Ishikawa (cell line): ENCODE results near the gene POLR1A.

Source experiments
- TAF1 ChIP-seq: IDR thresholded peaks from 2 replicates; pipeline ENCODE4 v1.6.1; 2012; ENCODE audit warnings: low read depth, mild to moderate bottlenecking
- YY1 ChIP-seq: IDR thresholded peaks from 2 replicates; pipeline ENCODE4 v1.6.1; 2012; ENCODE audit warnings: low read depth
- TF ChIP-seq, protein P1 (sequence below): IDR thresholded peaks from 2 replicates; pipeline ENCODE4 v1.6.1; 2012; ENCODE audit warnings: low read depth, mild to moderate bottlenecking

DNA sequence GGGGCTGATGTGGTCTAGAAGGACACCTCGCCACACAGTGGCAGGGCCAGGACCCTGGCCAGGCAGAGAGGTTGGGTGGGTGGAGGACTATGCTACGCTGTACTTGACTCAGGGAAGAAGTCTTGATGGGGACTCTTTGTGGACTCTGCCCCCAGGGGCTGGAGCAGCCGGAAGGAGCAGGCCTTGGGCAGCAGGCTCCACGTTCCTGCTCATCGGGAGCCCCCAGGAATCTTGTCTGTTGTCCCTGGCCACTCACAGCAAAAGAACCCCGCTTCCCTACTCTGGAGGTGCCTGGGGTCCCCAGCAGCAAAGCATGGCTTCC is 79.0 kb downstream of the POLR1A start:
- no peak for TF ChIP-seq TAF1
- TF ChIP-seq, protein P1, sequence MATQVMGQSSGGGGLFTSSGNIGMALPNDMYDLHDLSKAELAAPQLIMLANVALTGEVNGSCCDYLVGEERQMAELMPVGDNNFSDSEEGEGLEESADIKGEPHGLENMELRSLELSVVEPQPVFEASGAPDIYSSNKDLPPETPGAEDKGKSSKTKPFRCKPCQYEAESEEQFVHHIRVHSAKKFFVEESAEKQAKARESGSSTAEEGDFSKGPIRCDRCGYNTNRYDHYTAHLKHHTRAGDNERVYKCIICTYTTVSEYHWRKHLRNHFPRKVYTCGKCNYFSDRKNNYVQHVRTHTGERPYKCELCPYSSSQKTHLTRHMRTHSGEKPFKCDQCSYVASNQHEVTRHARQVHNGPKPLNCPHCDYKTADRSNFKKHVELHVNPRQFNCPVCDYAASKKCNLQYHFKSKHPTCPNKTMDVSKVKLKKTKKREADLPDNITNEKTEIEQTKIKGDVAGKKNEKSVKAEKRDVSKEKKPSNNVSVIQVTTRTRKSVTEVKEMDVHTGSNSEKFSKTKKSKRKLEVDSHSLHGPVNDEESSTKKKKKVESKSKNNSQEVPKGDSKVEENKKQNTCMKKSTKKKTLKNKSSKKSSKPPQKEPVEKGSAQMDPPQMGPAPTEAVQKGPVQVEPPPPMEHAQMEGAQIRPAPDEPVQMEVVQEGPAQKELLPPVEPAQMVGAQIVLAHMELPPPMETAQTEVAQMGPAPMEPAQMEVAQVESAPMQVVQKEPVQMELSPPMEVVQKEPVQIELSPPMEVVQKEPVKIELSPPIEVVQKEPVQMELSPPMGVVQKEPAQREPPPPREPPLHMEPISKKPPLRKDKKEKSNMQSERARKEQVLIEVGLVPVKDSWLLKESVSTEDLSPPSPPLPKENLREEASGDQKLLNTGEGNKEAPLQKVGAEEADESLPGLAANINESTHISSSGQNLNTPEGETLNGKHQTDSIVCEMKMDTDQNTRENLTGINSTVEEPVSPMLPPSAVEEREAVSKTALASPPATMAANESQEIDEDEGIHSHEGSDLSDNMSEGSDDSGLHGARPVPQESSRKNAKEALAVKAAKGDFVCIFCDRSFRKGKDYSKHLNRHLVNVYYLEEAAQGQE: no peak
- TF ChIP-seq YY1: no peak
